Prostate gland (tissue), 2 donors: ENCODE results near the gene MST1R. TPM values are rescaled to one million over a fixed set of nuclear protein-coding genes. Genes with fewer than 3 reads are reported as not detected.

Experiments
- DNase-seq: peaks from one replicate; pipeline ENCODE4 v3.0.0-alpha.2; 2019; ENCODE audit warnings: low spot score
- H3K27ac ChIP-seq, 2 donors: fragments of 200-600 bp; sonication (generic); 2 replicates each; pipeline ENCODE4 v1.5.1; 2017 to 2019
- H3K27me3 ChIP-seq: fragments of 200-600 bp; sonication (generic); replicated peaks from 2 replicates; pipeline ENCODE4 v1.5.1; 2019; ENCODE audit not compliant: insufficient read depth
- H3K36me3 ChIP-seq, 2 donors: fragments of 200-600 bp; sonication (generic); 1 replicate in 1 of 2; 2 replicates in 1 of 2; pipeline versions ENCODE4 v1.5.1 to v1.8.1; 2017 to 2019
- H3K4me1 ChIP-seq: fragments of 200-600 bp; sonication (generic); replicated peaks from 2 replicates; pipeline ENCODE4 v1.5.1; 2019
- H3K4me3 ChIP-seq, 2 donors: fragments of 200-600 bp; sonication (generic); 2 replicates each; pipeline ENCODE4 v1.5.1; 2017 to 2019
- H3K9me3 ChIP-seq: fragments of 200-600 bp; sonication (generic); 2 replicates; pipeline ENCODE4 v1.5.1; 2017
- CTCF ChIP-seq, 4 experiments: fragments of 200-600 bp in 2 of 4; fragments of 450-650 bp in 2 of 4; sonication (generic) in 2 of 4; IDR thresholded peaks; 1 replicate in 3 of 4; 2 replicates in 1 of 4; pipeline ENCODE4 v1.5.1; 2016 to 2019; ENCODE audit warnings: antibody characterized with exemption in 4 of 4, mild to moderate bottlenecking in 2 of 4, moderate library complexity in 2 of 4
- POLR2A ChIP-seq: fragments of 450-650 bp; IDR thresholded peaks from one replicate; pipeline ENCODE4 v1.6.1; 2016; ENCODE audit warnings: antibody characterized with exemption, mild to moderate bottlenecking
- POLR2AphosphoS5 ChIP-seq: sonication (generic); formaldehyde crosslinking; IDR thresholded peaks from one replicate; pipeline ENCODE4 v1.6.1; 2017; ENCODE audit warnings: antibody characterized with exemption
- WGBS: methylation state at CpG from one replicate; pipeline ENCODE4 v1.1.5; 2018; 5-methylcytosine and 5-hydroxymethylcytosine counted together
- intact Hi-C: fragments of 100-400 bp; cut with DNase I; formaldehyde crosslinking; loops from one replicate; pipeline ENCODE4 v1.14.2; 2022
- total RNA-seq, 2 donors: library from RNA; depleted of rRNA; stranded (reverse); fragments of >200 nt; gene quantifications; one replicate each; pipeline ENCODE4 v1.1.0, GENCODE V29; 2016

Gene MST1R
- total RNA-seq, 2 donors from 2014 or later: 1.5 to 5.5 TPM

- intact Hi-C loops: no loop called here
- no peaks in the 10 kb centered on the region for H3K9me3 ChIP-seq
- peak; percentile 93 for DNase-seq
- H3K4me3 ChIP-seq: peak within 1 kb of the TSS; percentile 70 to 77
- H3K27ac ChIP-seq: peak within 1 kb of the TSS; percentile 82 to 86
- TF ChIP-seq POLR2AphosphoS5 (peak; percentile 91), POLR2A (peak; percentile 41), CTCF (IDR thresholded peaks at IDR 0.05) (peak in 3 of 4 experiments; percentile 17 to 51 (median 49))
- H3K4me1 ChIP-seq: no peaks in the 10 kb centered on the region
- H3K27me3 ChIP-seq: no peaks in the 10 kb centered on the region
- whole genome bisulfite sequencing: under 1% methylated on average over 55 of the region's 56 CpGs
- no peaks in the 10 kb centered on the region for H3K36me3 ChIP-seq
Observed at GRCh38 chr3:49929291-49930167, 25.9 kb upstream of the MST1R start, which contains the start of gene MON1A. Gene MON1A, minus strand, starts transcription at chr3:49929811. Its CDS starts 16,465 bp downstream, at chr3:49913346.

GRCh38 chr3:49928481-49929017 lies 24.9 kb upstream of the MST1R start:
- Histone ChIP-seq H3K36me3 (no peaks in the 10 kb centered on the region), H3K27me3 (no peaks in the 10 kb centered on the region), H3K9me3 (no peaks in the 10 kb centered on the region), H3K27ac (no peak overlapping the region), H3K4me3 (peak overlapping the region in 1 of 2 donors; percentile 77), H3K4me1 (no peaks in the 10 kb centered on the region)
- intact Hi-C loops: no loop called here
- TF ChIP-seq POLR2A (no peak), POLR2AphosphoS5 (no peak), CTCF (IDR thresholded peaks at IDR 0.05) (no peak)
- WGBS: 83% methylated on average over 5 of the region's 5 CpGs
- DNase-seq: no peak

GRCh38 chr3:49927798-49928197 lies 24.1 kb upstream of the MST1R start:
- H3K36me3 ChIP-seq: no peaks in the 10 kb centered on the region
- H3K4me1 ChIP-seq: no peaks in the 10 kb centered on the region
- H3K9me3 ChIP-seq: no peaks in the 10 kb centered on the region
- H3K27me3 ChIP-seq: no peaks in the 10 kb centered on the region
- no peak overlapping the region for H3K4me3 ChIP-seq
- no peak for DNase-seq
- TF ChIP-seq POLR2AphosphoS5: no peak
- no peak for TF ChIP-seq CTCF (IDR thresholded peaks at IDR 0.05)
- no peak for TF ChIP-seq POLR2A
- 95% methylated on average over 5 of the region's 5 CpGs for WGBS
- no peak overlapping the region for H3K27ac ChIP-seq
- intact Hi-C loops: no loop called here

- DNase-seq: no peak
- Histone ChIP-seq H3K4me1 (no peaks in the 10 kb centered on the region), H3K4me3 (no peak overlapping the region), H3K9me3 (no peaks in the 10 kb centered on the region), H3K36me3 (no peaks in the 10 kb centered on the region), H3K27ac (no peak overlapping the region), H3K27me3 (no peaks in the 10 kb centered on the region)
- TF ChIP-seq POLR2AphosphoS5 (no peak), POLR2A (no peak), CTCF (IDR thresholded peaks at IDR 0.05) (no peak)
- WGBS: 93% methylated on average over 4 of the region's 4 CpGs
- intact Hi-C loops: no loop called here
Observed at GRCh38 chr3:49926117-49926728, 22.6 kb upstream of the MST1R start.
